ENCODE data around the gene DTD1. TPM values are rescaled to one million over a fixed set of nuclear protein-coding genes. Genes with fewer than 3 reads are reported as not detected.

Gene DTD1
- total RNA-seq, 1 donor from 2014 or later = 214 TPM

- DNase-seq (ENCODE audit: low read depth) = no peak
- H3K36me3 ChIP-seq (ENCODE audit: control insufficient read depth, insufficient read depth, low read length) = no peaks in the 10 kb centered on the region
- no peak for TF ChIP-seq CTCF (IDR thresholded peaks at IDR 0.05; ENCODE audit: insufficient read depth, low read length, poor library complexity, severe bottlenecking)
- no peak overlapping the region for H3K4me3 ChIP-seq (ENCODE audit: low read depth, low read length)
- H3K27me3 ChIP-seq (ENCODE audit: control insufficient read depth, insufficient read depth, low read length) = no peaks in the 10 kb centered on the region
Measured at GRCh38 chr20:18653736-18654447, 66.0 kb downstream of the DTD1 start.

GRCh38 chr20:18654448-18654773, 66.6 kb downstream of the DTD1 start:
- no peaks in the 10 kb centered on the region for H3K27me3 ChIP-seq (ENCODE audit: control insufficient read depth, insufficient read depth, low read length)
- TF ChIP-seq CTCF (IDR thresholded peaks at IDR 0.05; ENCODE audit: insufficient read depth, low read length, poor library complexity, severe bottlenecking) = no peak
- no peaks in the 10 kb centered on the region for H3K36me3 ChIP-seq (ENCODE audit: control insufficient read depth, insufficient read depth, low read length)
- DNase-seq (ENCODE audit: low read depth) = no peak
- H3K4me3 ChIP-seq (ENCODE audit: low read depth, low read length) = no peak overlapping the region

GRCh38 chr20:18657575-18657974, 69.7 kb downstream of the DTD1 start:
- H3K36me3 ChIP-seq (ENCODE audit: control insufficient read depth, insufficient read depth, low read length) = no peaks in the 10 kb centered on the region
- TF ChIP-seq CTCF (IDR thresholded peaks at IDR 0.05; ENCODE audit: insufficient read depth, low read length, poor library complexity, severe bottlenecking) = no peak
- no peaks in the 10 kb centered on the region for H3K27me3 ChIP-seq (ENCODE audit: control insufficient read depth, insufficient read depth, low read length)
- H3K4me3 ChIP-seq (ENCODE audit: low read depth, low read length) = no peak overlapping the region
- no peak for DNase-seq (ENCODE audit: low read depth)

- no peak for DNase-seq (ENCODE audit: low read depth)
- Histone ChIP-seq H3K27me3 (ENCODE audit: control insufficient read depth, insufficient read depth, low read length) (no peaks in the 10 kb centered on the region), H3K36me3 (ENCODE audit: control insufficient read depth, insufficient read depth, low read length) (no peaks in the 10 kb centered on the region), H3K4me3 (ENCODE audit: low read depth, low read length) (no peak overlapping the region)
- TF ChIP-seq CTCF (IDR thresholded peaks at IDR 0.05; ENCODE audit: insufficient read depth, low read length, poor library complexity, severe bottlenecking) = no peak
Measured at GRCh38 chr20:18662279-18663040, 74.6 kb downstream of the DTD1 start.

GRCh38 chr20:18663932-18664331, 76.1 kb downstream of the DTD1 start:
- Histone ChIP-seq H3K36me3 (ENCODE audit: control insufficient read depth, insufficient read depth, low read length) (no peaks in the 10 kb centered on the region), H3K4me3 (ENCODE audit: low read depth, low read length) (no peak overlapping the region), H3K27me3 (ENCODE audit: control insufficient read depth, insufficient read depth, low read length) (no peaks in the 10 kb centered on the region)
- TF ChIP-seq CTCF (IDR thresholded peaks at IDR 0.05; ENCODE audit: insufficient read depth, low read length, poor library complexity, severe bottlenecking) = no peak
- DNase-seq (ENCODE audit: low read depth) = no peak

All from kidney epithelial cell (primary cell).